ENCODE data around the gene SERPINH1. TPM values are rescaled to one million over a fixed set of nuclear protein-coding genes. Genes with fewer than 3 reads are reported as not detected.

Gene SERPINH1
- total RNA-seq, 3 donors from 2014 or later, result 168 to 264 (median 259) TPM

- H3K36me3 ChIP-seq, result no peaks in the 10 kb centered on the region
- no peak for TF ChIP-seq POLR2AphosphoS5 (IDR thresholded peaks at IDR 0.05)
- no peak for TF ChIP-seq CTCF (IDR thresholded peaks at IDR 0.05)
- no peak for TF ChIP-seq POLR2A (IDR thresholded peaks at IDR 0.05)
- H3K27me3 ChIP-seq, result no peaks in the 10 kb centered on the region
- no peak overlapping the region for H3K27ac ChIP-seq
- H3K4me3 ChIP-seq, result no peak overlapping the region
- no peak for DNase-seq (ENCODE audit: low spot score in 2 of 2)
- intact Hi-C loops (cut with DNase I; ENCODE audit: low total_unique reads), result no loop called here
- H3K9me3 ChIP-seq, result no peaks in the 10 kb centered on the region
- H3K4me1 ChIP-seq, result no peaks in the 10 kb centered on the region
Measured at GRCh38 chr11:75593286-75593915, 31.3 kb downstream of the SERPINH1 start.

- DNase-seq (ENCODE audit: low spot score in 2 of 2), result no peak
- no peaks in the 10 kb centered on the region for H3K27me3 ChIP-seq
- TF ChIP-seq POLR2A (IDR thresholded peaks at IDR 0.05) (no peak), CTCF (IDR thresholded peaks at IDR 0.05) (no peak), POLR2AphosphoS5 (IDR thresholded peaks at IDR 0.05) (no peak)
- intact Hi-C loops (cut with DNase I; ENCODE audit: low total_unique reads), result no loop called here
- H3K36me3 ChIP-seq, result no peaks in the 10 kb centered on the region
- no peak overlapping the region for H3K27ac ChIP-seq
- no peak overlapping the region for H3K4me3 ChIP-seq
- no peaks in the 10 kb centered on the region for H3K4me1 ChIP-seq
- no peaks in the 10 kb centered on the region for H3K9me3 ChIP-seq
Measured at GRCh38 chr11:75594211-75594610, 32.2 kb downstream of the SERPINH1 start.

- Histone ChIP-seq H3K36me3 (no peaks in the 10 kb centered on the region), H3K9me3 (no peaks in the 10 kb centered on the region), H3K27ac (no peak overlapping the region), H3K27me3 (no peaks in the 10 kb centered on the region), H3K4me3 (no peak overlapping the region), H3K4me1 (no peaks in the 10 kb centered on the region)
- DNase-seq (ENCODE audit: low spot score in 2 of 2), result no peak
- TF ChIP-seq POLR2AphosphoS5 (IDR thresholded peaks at IDR 0.05) (no peak), CTCF (IDR thresholded peaks at IDR 0.05) (no peak), POLR2A (IDR thresholded peaks at IDR 0.05) (no peak)
- intact Hi-C loops (cut with DNase I; ENCODE audit: low total_unique reads), result no loop called here
Measured at GRCh38 chr11:75595429-75595828, 33.4 kb downstream of the SERPINH1 start.

- Histone ChIP-seq H3K9me3 (no peaks in the 10 kb centered on the region), H3K4me3 (no peak overlapping the region), H3K27me3 (no peaks in the 10 kb centered on the region), H3K4me1 (no peaks in the 10 kb centered on the region), H3K27ac (no peak overlapping the region), H3K36me3 (no peaks in the 10 kb centered on the region)
- TF ChIP-seq POLR2AphosphoS5 (IDR thresholded peaks at IDR 0.05) (no peak), CTCF (IDR thresholded peaks at IDR 0.05) (no peak), POLR2A (IDR thresholded peaks at IDR 0.05) (no peak)
- intact Hi-C loops (cut with DNase I; ENCODE audit: low total_unique reads), result no loop called here
- no peak for DNase-seq (ENCODE audit: low spot score in 2 of 2)
Measured at GRCh38 chr11:75596914-75597313, 34.9 kb downstream of the SERPINH1 start.

- no peak for DNase-seq (ENCODE audit: low spot score in 2 of 2)
- intact Hi-C loops (cut with DNase I; ENCODE audit: low total_unique reads), result no loop called here
- H3K36me3 ChIP-seq, result no peaks in the 10 kb centered on the region
- no peak overlapping the region for H3K27ac ChIP-seq
- H3K4me3 ChIP-seq, result no peak overlapping the region
- no peaks in the 10 kb centered on the region for H3K9me3 ChIP-seq
- H3K4me1 ChIP-seq, result no peaks in the 10 kb centered on the region
- TF ChIP-seq POLR2A (IDR thresholded peaks at IDR 0.05), result no peak
- TF ChIP-seq CTCF (IDR thresholded peaks at IDR 0.05), result no peak
- H3K27me3 ChIP-seq, result no peaks in the 10 kb centered on the region
Measured at GRCh38 chr11:75597636-75598035, 35.6 kb downstream of the SERPINH1 start.
